NOMO-1 treated with dmso at 0.1 percent for 144 hours (cell line): ENCODE results near the gene FHIT.
A peak's percentile ranks its signal among the peaks of the same experiment; 100 is the strongest.

ENCODE experiments used
- DNase-seq: peaks from one replicate; lab custom pipeline; 2025; ENCODE audit not compliant: unreplicated experiment; lab: John Stamatoyannopoulos, UW

Gene FHIT

GRCh38 chr3:60028233-60028632 is 1223.0 kb downstream of the FHIT start:
- DNase-seq: no peak

GRCh38 chr3:60027335-60027734 is 1223.9 kb downstream of the FHIT start:
- no peak for DNase-seq

GRCh38 chr3:60025096-60026050 is 1225.9 kb downstream of the FHIT start:
- DNase-seq: no peak

GRCh38 chr3:60024400-60024799 is 1226.9 kb downstream of the FHIT start:
- no peak for DNase-seq

GRCh38 chr3:60023189-60023588 is 1228.1 kb downstream of the FHIT start:
- DNase-seq: no peak

- no peak for DNase-seq
Observed at GRCh38 chr3:60017631-60018030, 1233.6 kb downstream of the FHIT start.

GRCh38 chr3:60015032-60015705 is 1236.1 kb downstream of the FHIT start:
- DNase-seq: no peak

- DNase-seq: no peak
Observed at GRCh38 chr3:60013241-60013640, 1238.0 kb downstream of the FHIT start.

- no peak for DNase-seq
Observed at GRCh38 chr3:60011218-60011617, 1240.0 kb downstream of the FHIT start.

GRCh38 chr3:60010781-60011180 is 1240.5 kb downstream of the FHIT start:
- DNase-seq: peak; percentile 48

GRCh38 chr3:60009931-60010478 is 1241.2 kb downstream of the FHIT start:
- DNase-seq: no peak

GRCh38 chr3:60001369-60001768 is 1249.9 kb downstream of the FHIT start:
- DNase-seq: no peak

GRCh38 chr3:60000311-60001105 is 1250.7 kb downstream of the FHIT start:
- no peak for DNase-seq

GRCh38 chr3:59998058-59998457 is 1253.2 kb downstream of the FHIT start:
- no peak for DNase-seq

GRCh38 chr3:59997583-59997982 is 1253.7 kb downstream of the FHIT start:
- no peak for DNase-seq

- no peak for DNase-seq
Observed at GRCh38 chr3:59996056-59996455, 1255.2 kb downstream of the FHIT start.

- no peak for DNase-seq
Observed at GRCh38 chr3:59995563-59995962, 1255.7 kb downstream of the FHIT start.

- DNase-seq: no peak
Observed at GRCh38 chr3:59994732-59995304, 1256.4 kb downstream of the FHIT start.

- DNase-seq: no peak
Observed at GRCh38 chr3:59992578-59992977, 1258.7 kb downstream of the FHIT start.

- no peak for DNase-seq
Observed at GRCh38 chr3:59990915-59991314, 1260.3 kb downstream of the FHIT start.

- no peak for DNase-seq
Observed at GRCh38 chr3:59982510-59982909, 1268.7 kb downstream of the FHIT start.
